DMS153 treated with DMSO at 0.1 percent for 48 hours (cell line): Measurements from ENCODE around the gene RETN.
"Not testable (repeated sequence)": the region's sequence is repeated elsewhere in the genome, so short reads cannot be mapped to it uniquely, and the experiment has no call there.

Experiments
- DNase-seq: peaks from one replicate; lab custom pipeline; 2025; ENCODE audit not compliant: unreplicated experiment; lab: John Stamatoyannopoulos, UW

RETN gene

DNA sequence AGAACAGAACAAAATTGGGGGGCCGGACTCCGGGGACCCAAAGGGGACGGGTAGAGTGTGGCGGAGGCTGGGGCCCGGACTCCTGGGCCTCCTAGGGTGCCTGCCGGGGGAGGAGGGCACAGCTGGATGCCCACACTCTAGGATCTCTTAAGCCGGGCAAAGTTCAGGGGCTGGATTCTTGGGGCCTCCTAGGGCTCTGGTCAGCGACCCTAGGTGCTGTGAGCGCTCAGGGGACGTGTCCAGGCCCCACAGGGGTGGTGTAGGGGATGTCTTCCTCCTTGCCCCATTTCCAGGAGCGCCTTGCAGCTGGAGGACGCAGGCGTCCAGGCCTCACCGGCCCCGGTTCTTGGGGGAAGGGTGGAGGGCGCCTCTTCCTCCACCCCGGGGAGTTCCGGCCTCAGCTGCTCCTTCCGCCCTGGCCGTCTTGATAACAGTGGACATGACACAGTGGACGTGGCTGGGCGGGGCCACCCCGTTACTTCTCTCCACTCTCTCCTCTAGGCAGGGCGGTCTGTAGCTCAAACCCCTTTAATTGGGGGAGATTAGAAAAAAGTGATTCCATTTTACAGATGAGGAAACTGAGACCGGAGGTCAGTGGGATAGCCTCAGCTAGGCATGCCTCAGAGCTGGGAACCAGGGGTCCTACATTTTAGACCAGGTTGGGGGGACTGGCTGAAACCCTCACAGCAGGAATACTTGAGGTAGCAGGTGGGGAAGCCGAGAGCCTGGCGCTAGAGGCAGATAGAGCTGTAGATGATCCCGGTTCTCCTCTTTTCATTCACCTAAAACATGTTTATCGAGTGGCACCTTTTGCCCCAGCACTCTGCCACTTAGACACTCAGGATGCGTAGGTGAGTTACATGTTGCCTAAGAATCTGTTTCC is 31.2 kb upstream of the RETN start:
- DNase-seq, result no peak

DNA sequence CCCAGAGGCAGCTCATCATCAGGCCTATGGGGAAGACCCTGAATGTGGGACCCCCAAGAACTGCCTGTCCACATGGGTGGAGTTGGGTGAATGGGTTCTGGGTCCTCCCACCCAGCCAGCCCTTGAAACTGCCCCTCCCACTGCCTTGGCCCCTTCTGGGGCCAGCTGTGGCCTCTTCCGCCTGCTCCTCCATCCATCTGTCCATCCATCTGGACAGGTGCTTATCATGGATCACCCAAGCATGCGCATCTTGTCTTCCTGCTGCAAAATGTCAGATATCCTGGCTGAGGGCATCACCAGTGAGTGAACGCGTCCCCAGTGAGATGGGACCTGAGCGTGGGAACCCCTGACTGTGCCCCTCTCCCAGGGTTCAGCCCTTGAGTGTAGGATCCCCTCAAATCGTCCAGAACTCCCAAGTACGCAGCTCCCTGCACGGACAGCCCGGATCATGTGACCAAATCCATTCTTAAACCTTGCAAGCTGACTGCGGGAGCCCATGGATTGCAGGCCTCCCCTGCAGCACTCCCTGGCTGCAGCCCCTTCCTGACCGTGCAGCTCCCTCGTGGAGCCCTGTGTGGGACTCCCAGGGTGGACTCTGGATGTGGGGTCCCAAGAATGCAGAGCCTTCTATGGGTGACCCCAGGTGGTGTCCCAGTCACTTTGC is 29.9 kb upstream of the RETN start:
- no peak for DNase-seq

DNA sequence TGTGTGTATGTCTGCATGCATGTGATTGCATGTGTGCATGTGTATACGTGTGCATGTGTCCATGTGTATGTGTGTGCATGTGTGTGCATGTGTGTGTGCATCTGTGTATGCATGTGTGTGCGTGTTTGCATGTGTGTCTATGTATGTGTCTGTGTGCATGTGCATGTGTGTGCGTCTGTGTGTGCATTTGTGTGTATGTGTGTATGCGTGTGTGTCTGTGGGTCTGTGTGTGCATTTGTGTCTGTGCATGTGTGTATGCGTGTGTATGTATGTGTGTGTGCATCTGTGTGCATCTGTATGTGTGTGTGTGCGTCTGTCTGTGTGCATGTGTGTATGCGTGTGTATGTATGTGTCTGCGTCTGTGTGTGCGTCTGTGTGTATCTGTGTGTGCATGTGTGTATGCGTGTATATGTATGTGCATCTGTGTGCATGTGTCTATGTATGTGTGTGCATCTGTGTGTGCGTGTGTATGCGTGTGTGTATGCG is 28.9 kb upstream of the RETN start:
- DNase-seq, result no peak

DNA sequence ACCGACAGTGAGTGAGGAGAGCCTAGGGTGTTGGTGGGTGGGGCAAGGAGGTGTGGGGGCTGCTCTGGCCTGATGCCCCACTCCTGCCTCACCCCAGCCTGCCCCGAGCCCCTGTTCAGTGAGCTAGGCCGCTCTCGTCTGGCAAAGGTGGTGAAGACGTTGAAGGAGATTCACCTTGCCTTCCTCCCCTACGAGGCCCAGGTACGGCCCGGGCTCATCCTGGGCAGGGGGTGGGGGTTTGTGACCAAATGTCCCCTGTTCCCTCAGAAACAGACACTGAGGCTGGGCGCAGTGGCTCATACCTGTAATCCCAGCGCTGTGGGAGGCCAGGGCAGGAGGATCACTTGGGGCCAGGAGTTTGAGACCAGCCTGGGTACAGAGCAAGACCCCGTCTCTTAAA is 28.0 kb upstream of the RETN start:
- no peak for DNase-seq

DNA sequence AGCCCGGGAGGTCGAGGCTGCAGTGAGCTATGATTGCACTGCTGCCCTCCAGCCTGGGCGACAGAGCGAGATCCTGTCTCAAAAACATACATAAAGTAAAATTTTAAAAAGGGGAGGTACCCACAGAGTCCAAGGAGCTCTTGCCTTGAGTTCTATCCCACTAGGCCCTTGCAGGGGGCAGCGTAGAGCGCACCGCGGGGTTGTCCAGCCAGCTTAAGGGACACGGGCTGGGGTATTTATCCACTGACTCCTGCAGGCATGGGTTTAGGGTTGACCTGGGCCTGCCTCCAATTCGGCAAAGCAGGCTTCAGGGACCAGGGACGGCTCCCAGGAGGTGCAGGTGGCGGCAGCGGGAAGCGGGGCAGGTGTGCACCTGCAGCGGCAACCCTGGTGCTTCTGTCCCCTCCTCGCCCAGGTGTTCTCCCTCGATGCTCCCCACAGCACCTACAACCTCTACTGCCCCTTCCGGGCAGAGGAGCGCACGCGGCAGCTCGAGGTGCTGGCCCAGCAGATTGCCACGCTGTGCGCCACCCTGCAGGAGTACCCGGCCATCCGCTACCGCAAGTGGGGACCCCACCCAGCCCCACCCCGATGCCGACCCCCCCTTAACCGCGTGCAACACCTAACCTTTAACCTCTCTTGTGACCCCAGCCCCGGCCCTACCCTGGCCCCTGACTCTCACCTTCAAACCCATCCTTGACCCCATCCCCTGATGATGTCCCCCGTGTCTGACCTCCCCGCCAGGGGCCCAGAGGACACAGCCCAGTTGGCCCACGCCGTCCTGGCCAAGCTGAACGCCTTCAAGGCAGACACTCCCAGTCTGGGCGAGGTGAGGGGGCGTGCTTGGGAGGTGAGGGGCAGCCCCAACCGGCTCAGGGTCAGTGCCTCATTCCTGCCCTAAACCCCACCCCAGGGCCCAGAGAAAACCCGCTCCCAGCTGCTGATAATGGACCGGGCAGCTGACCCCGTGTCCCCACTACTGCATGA is 27.3 kb upstream of the RETN start:
- no peak for DNase-seq

DNA sequence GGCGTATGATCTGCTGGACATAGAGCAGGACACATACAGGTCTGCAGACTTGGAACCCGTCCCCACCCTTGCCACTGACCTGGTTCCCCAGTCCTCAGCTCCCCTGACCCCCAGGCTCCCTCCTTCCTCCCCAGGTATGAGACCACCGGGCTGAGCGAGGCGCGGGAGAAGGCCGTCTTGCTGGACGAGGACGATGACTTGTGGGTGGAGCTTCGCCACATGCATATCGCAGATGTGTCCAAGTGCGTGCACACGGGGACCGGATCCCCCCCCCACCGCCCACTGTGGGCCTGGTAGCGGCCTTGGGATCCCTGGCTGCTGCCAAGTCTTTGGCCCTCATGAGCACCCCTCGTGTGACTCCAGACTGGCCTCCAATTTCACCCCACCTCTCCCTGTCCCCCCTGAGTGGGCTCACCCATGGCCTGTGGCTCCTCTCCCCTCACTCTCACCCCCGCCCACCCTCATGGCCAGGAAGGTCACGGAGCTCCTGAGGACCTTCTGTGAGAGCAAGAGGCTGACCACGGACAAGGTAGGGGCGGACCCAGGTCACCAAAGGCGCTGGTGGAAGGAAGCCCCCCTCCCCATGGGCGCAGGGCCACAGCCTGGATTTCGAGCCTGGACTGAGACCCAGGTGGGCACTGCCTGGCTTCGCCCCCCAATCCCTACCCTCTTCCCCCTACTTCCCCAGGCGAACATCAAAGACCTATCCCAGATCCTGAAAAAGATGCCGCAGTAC is 26.4 kb upstream of the RETN start:
- no peak for DNase-seq

DNA sequence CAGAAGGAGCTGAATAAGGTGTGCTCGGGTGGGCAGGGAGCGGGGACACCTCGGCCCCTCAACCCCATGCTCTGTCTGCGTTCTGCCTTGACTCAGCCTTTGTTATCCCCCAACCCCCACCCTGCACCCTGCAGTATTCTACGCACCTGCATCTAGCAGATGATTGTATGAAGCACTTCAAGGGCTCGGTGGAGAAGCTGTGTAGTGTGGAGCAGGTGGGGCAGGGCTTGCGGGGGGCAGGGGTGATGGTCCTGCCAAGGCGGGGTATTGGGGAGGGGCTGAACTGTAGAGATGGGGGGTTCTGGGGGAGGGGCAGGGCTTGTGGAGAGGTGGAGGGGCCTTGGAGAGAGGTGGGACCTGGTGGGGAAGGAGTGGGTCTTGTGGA is 25.8 kb upstream of the RETN start:
- DNase-seq, result no peak

DNA sequence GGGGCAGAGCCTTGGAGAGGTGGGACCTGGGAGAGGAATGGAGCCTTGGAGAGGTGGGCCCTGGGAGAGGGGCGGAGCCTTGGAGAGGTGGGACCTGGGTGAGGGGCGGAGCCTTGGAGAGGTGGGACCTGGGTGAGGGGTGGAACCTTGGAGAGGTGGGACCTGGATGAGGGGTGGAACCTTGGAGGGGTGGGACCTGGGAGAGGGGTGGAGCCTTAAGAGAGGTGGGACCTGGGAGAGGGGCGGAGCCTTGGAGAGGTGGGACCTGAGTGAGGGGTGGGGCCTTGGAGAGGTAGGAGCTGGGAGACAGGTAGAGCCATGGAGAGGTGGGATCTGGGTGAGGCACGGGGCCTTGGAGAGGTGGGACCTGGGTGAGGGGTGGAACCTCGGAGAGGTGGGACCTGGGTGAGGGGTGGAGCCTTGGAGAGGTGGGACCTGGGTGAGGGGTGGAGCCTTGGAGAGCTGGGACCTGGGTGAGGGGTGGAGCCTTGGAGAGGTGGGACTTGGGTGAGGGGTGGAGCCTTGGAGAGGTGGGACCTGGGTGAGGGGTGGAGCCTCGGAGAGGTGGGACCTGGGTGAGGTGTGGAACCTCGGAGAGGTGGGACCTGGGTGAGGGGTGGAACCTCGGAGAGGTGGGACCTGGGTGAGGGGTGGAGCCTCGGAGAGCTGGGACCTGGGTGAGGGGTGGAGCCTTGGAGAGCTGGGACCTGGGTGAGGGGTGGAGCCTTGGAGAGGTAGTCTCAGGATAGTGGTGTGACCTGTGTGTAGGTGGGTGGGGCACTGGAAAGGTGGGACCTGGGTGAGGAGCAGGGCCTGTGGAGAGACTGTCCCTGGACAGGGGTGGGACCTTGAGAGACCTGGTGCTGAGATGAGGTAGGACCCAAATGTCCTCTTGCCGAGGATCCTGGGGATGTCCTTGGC is 25.0 kb upstream of the RETN start:
- not testable (repeated sequence) for DNase-seq

DNA sequence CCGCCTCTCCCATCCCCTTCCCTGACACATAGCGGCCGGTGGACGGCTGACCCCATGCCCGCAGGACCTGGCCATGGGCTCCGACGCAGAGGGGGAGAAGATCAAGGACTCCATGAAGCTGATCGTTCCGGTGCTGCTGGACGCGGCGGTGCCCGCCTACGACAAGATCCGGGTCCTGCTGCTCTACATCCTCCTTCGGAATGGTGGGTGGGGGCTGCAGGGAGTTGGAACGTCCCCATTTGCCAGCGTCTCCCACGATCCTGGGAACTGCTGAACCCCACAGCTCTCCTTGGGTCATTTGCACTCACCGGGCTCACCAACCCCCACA is 24.3 kb upstream of the RETN start:
- DNase-seq, result no peak

DNA sequence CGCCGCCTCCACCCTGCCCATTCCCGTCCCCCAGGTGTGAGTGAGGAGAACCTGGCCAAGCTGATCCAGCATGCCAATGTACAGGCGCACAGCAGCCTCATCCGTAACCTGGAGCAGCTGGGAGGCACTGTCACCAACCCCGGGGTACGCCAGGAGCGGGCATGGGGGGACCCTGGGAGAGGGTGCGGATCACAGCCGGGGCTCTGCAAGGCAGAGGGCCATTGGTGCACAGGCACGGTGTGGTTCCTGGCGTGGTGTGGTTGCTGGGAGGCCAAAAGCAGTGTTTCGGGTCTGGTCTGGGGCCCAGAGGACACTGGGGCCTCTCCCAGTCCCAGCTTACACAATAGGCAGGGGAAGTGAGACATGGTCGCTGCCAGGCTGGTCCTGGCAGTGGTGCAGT is 23.7 kb upstream of the RETN start:
- no peak for DNase-seq

DNA sequence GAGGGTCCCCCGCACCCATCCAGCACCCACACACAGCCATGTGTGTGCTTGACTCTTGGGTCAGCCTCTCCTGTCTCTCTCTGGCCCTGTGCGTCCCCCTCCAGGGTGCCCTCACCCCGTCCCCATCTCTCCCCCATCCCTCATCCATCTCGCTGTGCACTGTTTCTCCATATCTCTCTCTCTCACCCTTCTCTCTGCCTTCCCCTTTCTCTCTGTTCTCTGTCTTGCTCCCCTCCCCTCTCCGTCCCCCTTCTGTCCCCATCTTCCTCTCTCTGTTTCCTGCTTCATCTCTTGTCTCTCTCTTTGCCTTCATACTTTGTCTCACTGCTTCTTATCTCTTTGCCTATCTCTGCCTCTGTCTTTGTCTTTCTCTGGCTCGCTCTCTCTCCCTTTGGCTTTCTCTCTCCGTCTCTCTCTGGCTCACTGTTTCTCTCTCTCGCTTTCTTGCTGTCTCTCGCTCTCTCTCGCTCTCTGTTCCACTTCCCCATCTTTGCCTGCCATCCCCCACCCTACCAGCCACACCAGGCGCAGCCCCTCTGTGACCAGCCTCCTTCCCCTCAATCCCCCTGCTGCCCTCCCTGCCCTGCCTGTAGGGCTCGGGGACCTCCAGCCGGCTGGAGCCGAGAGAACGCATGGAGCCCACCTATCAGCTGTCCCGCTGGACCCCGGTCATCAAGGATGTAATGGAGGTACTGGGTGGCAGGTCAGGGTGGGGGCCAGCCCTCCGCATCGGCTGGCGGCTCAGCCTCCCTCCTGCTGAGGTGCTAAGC is 23.0 kb upstream of the RETN start:
- DNase-seq, result no peak

DNA sequence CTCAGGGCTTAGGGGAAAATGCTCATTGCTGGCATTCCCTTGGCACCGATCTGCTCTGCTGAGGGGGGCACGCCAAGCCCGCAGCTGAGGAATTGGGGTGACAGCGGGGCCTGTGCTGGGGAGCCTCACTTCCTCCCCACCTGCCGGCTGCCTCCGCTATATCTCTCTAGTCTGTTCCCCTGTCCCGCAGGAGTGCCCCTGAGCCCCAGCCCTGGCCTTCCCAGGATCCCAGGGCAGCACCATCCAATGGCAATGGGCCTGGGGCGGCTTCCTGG is 22.5 kb upstream of the RETN start:
- no peak for DNase-seq

DNA sequence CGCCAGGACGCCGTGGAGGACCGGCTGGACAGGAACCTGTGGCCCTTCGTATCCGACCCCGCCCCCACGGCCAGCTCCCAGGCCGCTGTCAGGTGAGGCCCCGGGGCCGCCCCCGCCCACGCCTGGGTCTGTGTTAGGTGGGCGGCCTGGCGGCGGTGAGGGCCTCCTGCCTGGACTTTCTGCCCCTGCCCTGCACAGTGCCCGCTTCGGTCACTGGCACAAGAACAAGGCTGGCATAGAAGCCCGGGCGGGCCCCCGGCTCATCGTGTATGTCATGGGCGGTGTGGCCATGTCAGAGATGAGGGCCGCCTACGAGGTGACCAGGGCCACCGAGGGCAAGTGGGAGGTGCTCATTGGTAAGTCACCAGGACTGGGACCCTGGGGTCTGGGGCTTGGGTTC is 21.7 kb upstream of the RETN start:
- DNase-seq, result no peak

DNA sequence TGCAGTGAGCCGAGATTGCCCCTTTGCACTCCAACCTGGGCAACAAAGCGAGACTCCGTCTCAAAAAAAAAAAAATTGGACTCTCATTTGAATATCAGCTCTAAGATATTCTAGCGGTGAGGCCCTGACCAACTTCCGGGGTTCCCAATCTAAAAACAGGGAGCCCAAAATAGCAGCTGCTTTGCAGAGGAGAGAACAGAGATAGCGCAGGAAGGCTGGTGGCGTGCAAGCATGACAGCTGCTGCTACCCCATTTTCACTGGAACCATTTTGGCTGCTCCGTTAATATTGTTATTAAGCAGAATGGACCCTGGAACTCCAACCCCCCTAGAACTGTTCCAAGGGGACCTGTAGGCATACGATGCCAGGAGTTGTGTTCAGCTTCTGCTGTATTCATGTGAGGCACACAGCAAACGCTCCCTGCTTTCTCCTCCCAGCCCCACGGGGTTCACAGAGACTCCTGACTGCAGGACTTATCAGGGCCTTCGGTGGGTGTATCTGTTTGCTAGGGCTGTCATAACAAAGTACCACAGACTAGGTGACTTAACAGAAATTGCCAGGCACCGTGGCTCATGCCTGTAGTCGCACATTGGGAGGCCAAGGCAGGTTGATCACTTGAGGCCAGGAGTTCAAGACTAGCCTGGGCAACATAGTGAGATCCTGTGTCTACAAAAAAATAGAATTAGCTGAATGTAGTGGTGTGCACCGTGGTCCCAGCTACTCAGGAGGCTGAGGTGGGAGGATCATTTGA is 20.4 kb upstream of the RETN start:
- DNase-seq, result no peak

DNA sequence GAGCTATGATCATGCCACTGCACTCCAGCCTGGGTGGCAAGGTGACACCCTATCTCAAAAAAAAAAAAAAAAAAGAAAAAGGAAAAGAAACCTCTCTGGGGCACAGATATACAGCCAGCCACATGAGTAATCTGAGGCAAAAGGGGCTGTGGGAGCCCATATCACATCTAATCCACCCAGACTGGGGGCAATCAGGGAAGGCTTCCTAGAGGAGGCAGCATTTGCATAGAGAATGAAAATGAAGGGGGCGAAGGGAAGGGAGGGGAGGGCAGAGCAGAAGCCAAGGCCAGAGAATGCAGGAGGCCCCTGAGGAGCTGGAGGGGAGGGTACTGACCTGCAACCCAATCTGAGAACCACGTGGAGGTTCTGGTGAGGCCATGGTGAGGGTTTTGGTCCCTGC is 18.7 kb upstream of the RETN start:
- no peak for DNase-seq

DNA sequence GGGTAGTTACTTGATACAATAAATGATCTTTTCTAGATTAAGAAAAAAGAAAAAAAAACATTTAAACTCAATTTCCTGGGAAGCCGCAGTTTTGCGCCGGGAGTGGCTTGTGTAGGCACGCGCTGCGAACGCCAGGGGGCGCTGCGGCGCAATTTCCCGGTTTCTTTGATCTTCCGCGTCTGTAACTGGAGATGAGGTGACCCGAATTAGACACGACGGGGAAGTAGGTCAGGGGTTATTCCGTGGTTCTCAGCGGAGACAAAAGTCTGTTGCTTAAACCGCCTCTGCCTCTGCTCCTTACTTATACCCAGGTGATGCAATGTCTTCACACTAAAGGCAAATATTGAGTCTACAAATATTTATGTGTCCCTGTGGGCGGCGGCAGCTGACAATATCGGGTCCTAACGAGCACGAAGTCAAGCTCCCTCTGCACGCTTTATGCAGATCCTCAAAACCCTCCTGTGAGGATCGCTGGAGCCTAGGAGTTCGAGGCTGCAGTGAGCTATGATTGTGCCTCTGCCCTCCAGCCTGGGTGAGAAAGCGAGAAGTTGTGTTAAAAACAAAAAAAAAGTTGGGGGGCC is 16.7 kb upstream of the RETN start:
- peak; percentile 75 for DNase-seq

DNA sequence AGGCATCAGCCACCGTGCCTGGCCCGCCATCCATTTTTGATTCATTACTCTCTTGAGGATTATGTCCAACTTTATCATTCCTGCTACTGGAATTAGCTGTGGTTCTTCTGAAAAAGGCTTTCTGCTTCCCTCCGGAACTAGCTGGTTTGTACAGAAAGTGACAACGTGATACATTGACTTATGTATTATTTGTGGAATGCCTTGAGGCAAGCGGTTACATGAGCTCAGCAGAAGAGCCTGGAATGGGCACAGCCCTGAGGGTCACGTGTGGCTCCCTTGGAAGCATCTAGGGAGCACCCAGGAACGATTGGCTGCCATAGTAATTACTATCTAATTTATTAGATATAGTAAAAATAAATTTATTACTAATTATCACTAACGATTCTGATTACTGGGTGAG is 14.4 kb upstream of the RETN start:
- DNase-seq, result no peak

DNA sequence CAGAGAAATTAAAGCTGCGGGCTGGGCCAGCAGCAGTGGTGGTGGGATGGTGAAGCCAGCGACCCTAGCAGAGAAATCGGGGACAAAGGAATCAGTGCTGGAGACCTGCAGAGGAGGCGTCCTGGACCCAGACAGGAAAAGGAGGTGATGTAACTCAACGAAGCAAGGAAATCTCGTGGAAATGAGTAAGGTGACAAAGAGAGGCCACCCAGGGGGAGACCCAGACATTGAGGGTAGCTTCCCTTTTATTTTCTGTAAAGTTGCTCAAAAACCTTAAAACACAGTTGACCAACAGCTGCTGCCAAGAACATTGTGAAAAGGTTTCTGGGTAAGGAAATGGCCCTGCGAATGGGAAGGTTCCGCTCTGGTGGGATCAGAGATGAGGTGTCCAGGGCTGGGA is 13.3 kb upstream of the RETN start:
- no peak for DNase-seq
